Panc1 (cell line): ENCODE results near the gene NTNG2.

Experiments used
- CTCF ChIP-seq: fragments of 450-650 bp; IDR thresholded peaks from 2 replicates; pipeline ENCODE4 v1.5.1; 2017; ENCODE audit warnings: mild to moderate bottlenecking
- POLR2AphosphoS5 ChIP-seq: IDR thresholded peaks from 2 replicates; pipeline ENCODE4 v1.6.1; 2012; ENCODE audit warnings: mild to moderate bottlenecking, low read depth, low read length, moderate library complexity
- TCF7L2 ChIP-seq: IDR thresholded peaks from 2 replicates; pipeline ENCODE4 v1.6.1; 2011; ENCODE audit warnings: mild to moderate bottlenecking, low read depth, low read length, inconsistent platforms
- TF ChIP-seq, protein P1 (sequence below), 2 experiments: IDR thresholded peaks; 2 replicates each; pipeline ENCODE4 v1.6.1; 2011 to 2012; ENCODE audit warnings: low read depth in 2 of 2, control low read depth in 1 of 2, low read length in 1 of 2, mild to moderate bottlenecking in 1 of 2, moderate library complexity in 1 of 2; ENCODE audit not compliant: insufficient read depth in 1 of 2

DNA sequence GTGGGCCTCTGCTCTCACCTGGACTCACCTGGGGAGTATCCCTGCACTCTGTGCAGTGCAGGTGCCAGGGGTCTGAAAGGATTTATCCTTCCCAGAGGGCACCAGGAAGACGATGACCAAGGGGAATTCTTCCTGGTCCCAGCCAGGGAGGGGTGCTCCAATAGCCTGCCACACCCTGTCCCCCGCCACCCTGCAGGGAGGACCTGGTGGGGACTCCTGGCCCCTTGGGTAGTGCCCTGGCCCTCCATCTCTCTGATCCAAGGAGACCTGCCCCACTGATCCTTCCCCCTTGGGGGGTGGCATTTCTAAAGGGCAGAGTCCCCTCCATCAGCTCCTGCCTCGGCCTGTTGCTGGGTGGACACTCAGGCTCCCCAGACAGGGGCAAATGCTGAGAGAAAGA, 70.7 kb downstream of the NTNG2 start:
- TF ChIP-seq POLR2AphosphoS5 (no peak), CTCF (no peak), TCF7L2 (no peak)
- TF ChIP-seq, protein P1, sequence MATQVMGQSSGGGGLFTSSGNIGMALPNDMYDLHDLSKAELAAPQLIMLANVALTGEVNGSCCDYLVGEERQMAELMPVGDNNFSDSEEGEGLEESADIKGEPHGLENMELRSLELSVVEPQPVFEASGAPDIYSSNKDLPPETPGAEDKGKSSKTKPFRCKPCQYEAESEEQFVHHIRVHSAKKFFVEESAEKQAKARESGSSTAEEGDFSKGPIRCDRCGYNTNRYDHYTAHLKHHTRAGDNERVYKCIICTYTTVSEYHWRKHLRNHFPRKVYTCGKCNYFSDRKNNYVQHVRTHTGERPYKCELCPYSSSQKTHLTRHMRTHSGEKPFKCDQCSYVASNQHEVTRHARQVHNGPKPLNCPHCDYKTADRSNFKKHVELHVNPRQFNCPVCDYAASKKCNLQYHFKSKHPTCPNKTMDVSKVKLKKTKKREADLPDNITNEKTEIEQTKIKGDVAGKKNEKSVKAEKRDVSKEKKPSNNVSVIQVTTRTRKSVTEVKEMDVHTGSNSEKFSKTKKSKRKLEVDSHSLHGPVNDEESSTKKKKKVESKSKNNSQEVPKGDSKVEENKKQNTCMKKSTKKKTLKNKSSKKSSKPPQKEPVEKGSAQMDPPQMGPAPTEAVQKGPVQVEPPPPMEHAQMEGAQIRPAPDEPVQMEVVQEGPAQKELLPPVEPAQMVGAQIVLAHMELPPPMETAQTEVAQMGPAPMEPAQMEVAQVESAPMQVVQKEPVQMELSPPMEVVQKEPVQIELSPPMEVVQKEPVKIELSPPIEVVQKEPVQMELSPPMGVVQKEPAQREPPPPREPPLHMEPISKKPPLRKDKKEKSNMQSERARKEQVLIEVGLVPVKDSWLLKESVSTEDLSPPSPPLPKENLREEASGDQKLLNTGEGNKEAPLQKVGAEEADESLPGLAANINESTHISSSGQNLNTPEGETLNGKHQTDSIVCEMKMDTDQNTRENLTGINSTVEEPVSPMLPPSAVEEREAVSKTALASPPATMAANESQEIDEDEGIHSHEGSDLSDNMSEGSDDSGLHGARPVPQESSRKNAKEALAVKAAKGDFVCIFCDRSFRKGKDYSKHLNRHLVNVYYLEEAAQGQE (IDR thresholded peaks at IDR 0.05; ENCODE audit: insufficient read depth in 1 of 2, low read depth in 2 of 2, low read length in 1 of 2), result no peak
